IMR-90 (cell line): ENCODE results near the gene HECTD1. TPM values are rescaled to one million over a fixed set of nuclear protein-coding genes. Genes with fewer than 3 reads are reported as not detected.

Source experiments
- ATAC-seq: fragments of 200-7000 bp; cut with Tn5 transposase; 2 replicates; pipeline ENCODE4 v1.9.1; 2020; ENCODE audit warnings: low read depth, mild to moderate bottlenecking, moderate library complexity
- BruUV-seq: library from RNA; stranded (reverse); fragments of 400-500 nt; replicated peaks from 2 replicates; lab custom pipeline; 2021; lab: Mats Ljungman, UMichigan
- CTCF ChIA-PET: fragments of 300-600 bp; formaldehyde crosslinking; extraction: SDS; loops from one replicate; lab custom pipeline; 2021; ENCODE audit warnings: antibody characterized with exemption; lab: Yijun Ruan, JAX
- POLR2A ChIA-PET: fragments of 300-600 bp; sonication (Branson Sonifier 250); formaldehyde crosslinking; loops from one replicate; lab custom pipeline; 2022; ENCODE audit warnings: antibody characterized with exemption; ENCODE audit not compliant: unreplicated experiment; lab: Charles Lee
- DNase-seq: peaks from one replicate; pipeline ENCODE4 v3.0.0; 2013
- H2AFZ ChIP-seq: replicated peaks from 2 replicates; pipeline ENCODE3; 2013; ENCODE audit warnings: low read length, mild to moderate bottlenecking; ENCODE audit not compliant: poor library complexity
- H2AK5ac ChIP-seq: 2 replicates; pipeline ENCODE4 v1.6.1; 2013; ENCODE audit warnings: low read depth, low read length, inconsistent platforms
- H2AK9ac ChIP-seq: replicated peaks from 2 replicates; pipeline ENCODE3; 2013; ENCODE audit warnings: mild to moderate bottlenecking, low read depth, low read length, moderate library complexity; ENCODE audit not compliant: poor library complexity
- H2BK120ac ChIP-seq: 2 replicates; pipeline ENCODE4 v1.6.1; 2013; ENCODE audit warnings: low read depth, low read length, inconsistent platforms
- H2BK15ac ChIP-seq: 3 replicates; pipeline ENCODE4 v1.6.1; 2013; ENCODE audit warnings: low read depth, low read length, inconsistent platforms
- H2BK20ac ChIP-seq: 2 replicates; pipeline ENCODE4 v1.6.1; 2013; ENCODE audit warnings: low read depth, mild to moderate bottlenecking, inconsistent platforms, low read length, moderate library complexity
- H2BK5ac ChIP-seq: 2 replicates; pipeline ENCODE4 v1.6.1; 2013; ENCODE audit warnings: mild to moderate bottlenecking, low read depth, low read length, inconsistent platforms; ENCODE audit not compliant: poor library complexity, severe bottlenecking
- H3K14ac ChIP-seq: replicated peaks from 2 replicates; pipeline ENCODE4 v1.6.1; 2013; ENCODE audit warnings: low read depth, low read length, inconsistent platforms
- H3K18ac ChIP-seq: 2 replicates; pipeline ENCODE4 v1.6.1; 2013; ENCODE audit warnings: low read depth, low read length, control low read depth
- H3K23ac ChIP-seq: 2 replicates; pipeline ENCODE4 v1.6.1; 2013; ENCODE audit warnings: low read depth, low read length, inconsistent platforms
- H3K27ac ChIP-seq: 2 replicates; pipeline ENCODE4 v1.5.1; 2013; ENCODE audit warnings: mild to moderate bottlenecking, control low read depth, low read length; ENCODE audit not compliant: insufficient read depth
- H3K27me3 ChIP-seq: 2 replicates; pipeline ENCODE4 v1.6.1; 2013; ENCODE audit warnings: low read length; ENCODE audit not compliant: control insufficient read depth, insufficient read depth
- H3K36me3 ChIP-seq: 2 replicates; pipeline ENCODE4 v1.6.1; 2013; ENCODE audit warnings: low read length, mixed read lengths; ENCODE audit not compliant: control insufficient read depth, insufficient read depth
- H3K4ac ChIP-seq: 2 replicates; pipeline ENCODE4 v1.6.1; 2013; ENCODE audit warnings: low read depth, low read length, inconsistent platforms
- H3K4me1 ChIP-seq: 2 replicates; pipeline ENCODE4 v1.6.1; 2013; ENCODE audit warnings: low read length, mixed read lengths; ENCODE audit not compliant: control insufficient read depth, insufficient read depth
- H3K4me2 ChIP-seq: 2 replicates; pipeline ENCODE4 v1.6.1; 2013; ENCODE audit warnings: low read depth, mild to moderate bottlenecking, control low read depth, low read length, moderate library complexity
- H3K4me3 ChIP-seq: 2 replicates; pipeline ENCODE4 v1.5.1; 2013; ENCODE audit warnings: low read depth, mild to moderate bottlenecking, control low read depth, low read length, moderate library complexity; ENCODE audit not compliant: insufficient read depth
- H3K56ac ChIP-seq: 2 replicates; pipeline ENCODE4 v1.6.1; 2013; ENCODE audit warnings: low read length, inconsistent platforms; ENCODE audit not compliant: insufficient read depth; ENCODE audit errors: extremely low read depth
- H3K79me1 ChIP-seq, 2 experiments: 2 replicates each; pipeline ENCODE4 v1.6.1; 2013; ENCODE audit warnings: low read length in 2 of 2, inconsistent platforms in 1 of 2, low read depth in 1 of 2
- H3K9ac ChIP-seq: 2 replicates; pipeline ENCODE4 v1.6.1; 2013; ENCODE audit warnings: low read depth, low read length, control low read depth
- H3K9me1 ChIP-seq: 2 replicates; pipeline ENCODE4 v1.6.1; 2013; ENCODE audit warnings: low read length, inconsistent platforms; ENCODE audit not compliant: insufficient read depth
- H3K9me3 ChIP-seq: 2 replicates; pipeline ENCODE4 v1.6.1; 2013; ENCODE audit warnings: low read length; ENCODE audit not compliant: control insufficient read depth, insufficient read depth
- H4K20me1 ChIP-seq: 2 replicates; pipeline ENCODE4 v1.6.1; 2013; ENCODE audit warnings: low read length, inconsistent platforms; ENCODE audit not compliant: insufficient read depth
- H4K5ac ChIP-seq: 2 replicates; pipeline ENCODE4 v1.6.1; 2013; ENCODE audit warnings: mild to moderate bottlenecking, low read depth, low read length, control low read depth
- H4K8ac ChIP-seq, 2 experiments: 2 replicates each; pipeline ENCODE4 v1.6.1; 2013; ENCODE audit warnings: low read depth in 2 of 2, low read length in 2 of 2, control low read depth in 1 of 2, inconsistent platforms in 1 of 2
- H4K91ac ChIP-seq: 2 replicates; pipeline ENCODE4 v1.6.1; 2013; ENCODE audit warnings: low read depth, low read length, inconsistent platforms; ENCODE audit not compliant: insufficient read depth
- BHLHE40 ChIP-seq: fragments of 150-350 bp; IDR thresholded peaks from 2 replicates; pipeline ENCODE4 v1.6.1; 2016; ENCODE audit warnings: mild to moderate bottlenecking, low read depth, low read length
- CEBPB ChIP-seq: IDR thresholded peaks from 2 replicates; pipeline ENCODE4 v1.6.1; 2012; ENCODE audit warnings: low read depth, low read length, improper control_type of control experiment
- MAFK ChIP-seq: IDR thresholded peaks from 2 replicates; pipeline ENCODE4 v1.6.1; 2012; ENCODE audit warnings: low read depth, low read length, improper control_type of control experiment
- MAZ ChIP-seq: IDR thresholded peaks from 2 replicates; pipeline ENCODE4 v1.6.1; 2012; ENCODE audit warnings: low read depth, mild to moderate bottlenecking, low read length, improper control_type of control experiment, moderate library complexity, borderline replicate concordance
- POLR2A ChIP-seq: IDR thresholded peaks from 2 replicates; pipeline ENCODE4 v1.6.1; 2012; ENCODE audit warnings: mild to moderate bottlenecking, low read depth, low read length
- RAD21 ChIP-seq: IDR thresholded peaks from 2 replicates; pipeline ENCODE4 v1.6.1; 2012; ENCODE audit warnings: low read length, improper control_type of control experiment
- SMC3 ChIP-seq: fragments of 150-350 bp; IDR thresholded peaks from 2 replicates; pipeline ENCODE4 v1.6.1; 2016; ENCODE audit warnings: low read depth, mild to moderate bottlenecking, antibody characterized with exemption, low read length, moderate library complexity
- WGBS, 2 experiments: methylation state at CpG; one replicate each; pipeline versions ENCODE4 v1.1.5 to v1.1.7; 2013; ENCODE audit warnings: missing lambda C conversion rate in 2 of 2; ENCODE audit not compliant: insufficient read length in 1 of 2; ENCODE audit errors: extremely low coverage in 2 of 2; 5-methylcytosine and 5-hydroxymethylcytosine counted together
- dilution Hi-C: fragments of 300-500 bp; cut with HindIII; formaldehyde crosslinking; loops from one replicate; pipeline ENCODE4 v1.14.3; 2018; ENCODE audit warnings: low sequenced_read_pairs; ENCODE audit not compliant: unreplicated experiment
- in situ Hi-C: fragments of 300-500 bp; cut with MboI; formaldehyde crosslinking; loops from 3 replicates; pipeline ENCODE4 v1.14.3; 2019; ENCODE audit warnings: low sequenced_read_pairs, inconsistent platforms, mixed read lengths
- intact Hi-C: fragments of 100-400 bp; cut with micrococcal nuclease; formaldehyde crosslinking; loops from 2 replicates; pipeline ENCODE4 v1.10.0; 2022
- polyA plus RNA-seq, 3 experiments: library from polyadenylated mRNA; depleted of rRNA; stranded (reverse); fragments of >200 nt; gene quantifications; 2 replicates each; pipeline ENCODE4 v1.2.3, GENCODE V29; 2012; ENCODE audit warnings: low replicate concordance in 1 of 3
- total RNA-seq: library from RNA; depleted of rRNA; stranded (reverse); fragments of >200 nt; gene quantifications from 2 replicates; pipeline ENCODE4 v1.2.3, GENCODE V29; 2012
- TF ChIP-seq, protein P1 (sequence below): fragments of 150-350 bp; IDR thresholded peaks from 2 replicates; pipeline ENCODE4 v1.6.1; 2017; ENCODE audit warnings: mild to moderate bottlenecking, antibody characterized with exemption, low read length, low read depth

HECTD1 gene
- total and polyA plus RNA-seq, 2 of the 4 experiments (the other 2 are of a cell fraction) = 48.5 to 228 TPM

DNA sequence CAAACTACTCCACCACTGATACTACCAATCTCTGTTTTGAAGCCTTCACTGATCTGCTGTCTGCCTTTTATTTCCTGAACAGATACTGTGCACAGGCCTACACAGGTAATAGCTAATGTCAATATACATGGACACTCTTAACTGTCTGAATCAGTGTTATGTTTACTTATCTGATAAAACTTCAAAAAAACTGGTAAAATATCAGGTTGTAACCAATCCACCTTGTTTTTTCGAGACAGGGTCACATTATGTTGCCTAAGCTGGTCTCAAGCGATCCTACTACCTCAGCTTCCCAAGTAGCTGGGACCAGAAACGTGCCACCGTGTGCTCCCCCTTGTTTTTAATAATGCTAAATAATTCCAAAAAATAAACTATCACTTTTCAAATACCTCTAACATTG, 43.5 kb downstream of the HECTD1 start:
- Histone ChIP-seq H3K4me2 (no peak overlapping the region; the same call in 1 of the 2 replicates), H3K9me1 (peaks cover 21% of the 10 kb centered on the region), H3K79me1 (peaks cover 20 to 65% of the 10 kb centered on the region in 2 experiments), H4K20me1 (no peaks in the 10 kb centered on the region; the same call in 1 of the 2 replicates), H3K27me3 (no peaks in the 10 kb centered on the region), H3K36me3 (peaks cover 21% of the 10 kb centered on the region), H4K91ac (no peak overlapping the region), H3K9me3 (no peaks in the 10 kb centered on the region), H4K5ac (no peak overlapping the region), H3K27ac (no peak overlapping the region), H2AFZ (no peak overlapping the region), H3K18ac (peak overlapping the region; percentile 73; the same call in 1 of the 2 replicates), H3K4me3 (no peak overlapping the region), H2BK20ac (peak overlapping the region; percentile 8; the same call in 1 of the 2 replicates), H2BK5ac (no peak overlapping the region), H2BK15ac (no peak overlapping the region), H2AK5ac (peak overlapping the region; percentile 73; the same call in 1 of the 2 replicates), H2BK120ac (no peak overlapping the region), H2AK9ac (no peak overlapping the region), H3K4me1 (peaks cover 13% of the 10 kb centered on the region), H3K9ac (no peak overlapping the region), H4K8ac (no peak overlapping the region), H3K56ac (no peak overlapping the region), H3K4ac (no peak overlapping the region), H3K14ac (no peak overlapping the region), H3K23ac (no peak overlapping the region)
- ChIA-PET POLR2A (no interaction called here), CTCF (no interaction called here)
- 100% methylated on average over 1 of the region's 4 CpGs; no CpG with 5 or more reads in 1 of the 2 experiments for WGBS, 2 experiments
- dilution Hi-C loops (no loop called here), intact Hi-C loops (no loop called here), in situ Hi-C loops (no loop called here)
- no peak for TF ChIP-seq POLR2A
- TF ChIP-seq BHLHE40 = no peak
- TF ChIP-seq SMC3 = no peak
- TF ChIP-seq RAD21 = no peak
- TF ChIP-seq MAFK = no peak
- no peak for TF ChIP-seq MAZ
- TF ChIP-seq CEBPB = no peak
- TF ChIP-seq, protein P1, sequence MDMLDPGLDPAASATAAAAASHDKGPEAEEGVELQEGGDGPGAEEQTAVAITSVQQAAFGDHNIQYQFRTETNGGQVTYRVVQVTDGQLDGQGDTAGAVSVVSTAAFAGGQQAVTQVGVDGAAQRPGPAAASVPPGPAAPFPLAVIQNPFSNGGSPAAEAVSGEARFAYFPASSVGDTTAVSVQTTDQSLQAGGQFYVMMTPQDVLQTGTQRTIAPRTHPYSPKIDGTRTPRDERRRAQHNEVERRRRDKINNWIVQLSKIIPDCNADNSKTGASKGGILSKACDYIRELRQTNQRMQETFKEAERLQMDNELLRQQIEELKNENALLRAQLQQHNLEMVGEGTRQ = no peak
- ATAC-seq = no peak
- no peak for DNase-seq
- BruUV-seq = no TSS peak
